CD4-positive, alpha-beta T cell (primary cell): ENCODE measurements around the gene FSTL5. TPM values are rescaled to one million over a fixed set of nuclear protein-coding genes. Genes with fewer than 3 reads are reported as not detected.

Experiments
- ATAC-seq: fragments of 200-7000 bp; cut with Tn5 transposase; one replicate; pipeline ENCODE4 v1.10.0; 2022; ENCODE audit warnings: mild to moderate bottlenecking; ENCODE audit not compliant: poor library complexity
- CTCF ChIA-PET: fragments of 350-600 bp; sonication (Branson Sonifier 250); formaldehyde crosslinking; loops from one replicate; lab custom pipeline; 2021; ENCODE audit warnings: antibody characterized with exemption, inconsistent platforms; lab: Charles Lee
- POLR2A ChIA-PET: fragments of 350-600 bp; sonication (Branson Sonifier 250); formaldehyde crosslinking; loops from one replicate; lab custom pipeline; 2021; ENCODE audit warnings: antibody characterized with exemption, inconsistent platforms; lab: Charles Lee
- DNase-seq, 14 experiments: peaks; one replicate each; pipeline ENCODE4 v3.0.0-alpha.2; 2013 to 2020; ENCODE audit warnings: mixed read lengths in 2 of 14
- H3K27ac ChIP-seq, 2 donors: one replicate each; pipeline versions ENCODE4 v1.5.1 to v1.7.0; 2013; ENCODE audit warnings: low read length in 2 of 2, low read depth in 1 of 2, mild to moderate bottlenecking in 1 of 2
- H3K27me3 ChIP-seq, 2 experiments: 1 replicate in 1 of 2; 2 replicates in 1 of 2; pipeline versions ENCODE4 v1.6.1 to v1.7.0; 2013; ENCODE audit warnings: low read length in 2 of 2, control low read depth in 1 of 2, mild to moderate bottlenecking in 1 of 2, moderate library complexity in 1 of 2; ENCODE audit not compliant: insufficient read depth in 2 of 2, control insufficient read depth in 1 of 2
- H3K36me3 ChIP-seq: one replicate; pipeline ENCODE4 v1.6.1; 2013; ENCODE audit warnings: low read length, control low read depth; ENCODE audit not compliant: insufficient read depth
- H3K4me1 ChIP-seq: one replicate; pipeline ENCODE4 v1.6.1; 2013; ENCODE audit warnings: low read length, control low read depth; ENCODE audit not compliant: insufficient read depth
- H3K4me3 ChIP-seq: one replicate; pipeline ENCODE4 v1.5.1; 2013; ENCODE audit warnings: mild to moderate bottlenecking, low read length, moderate library complexity
- H3K9me3 ChIP-seq, 2 experiments: 1 replicate in 1 of 2; 2 replicates in 1 of 2; pipeline versions ENCODE4 v1.6.1 to v1.7.0; 2013; ENCODE audit warnings: low read length in 2 of 2, mild to moderate bottlenecking in 2 of 2, control low read depth in 1 of 2, moderate library complexity in 1 of 2; ENCODE audit not compliant: control insufficient read depth in 1 of 2, insufficient read depth in 1 of 2
- H3K27ac Mint-ChIP-seq: one replicate; pipeline ENCODE4 v1.8.0; 2020; ENCODE audit warnings: mixed read lengths
- H3K27me3 Mint-ChIP-seq: one replicate; pipeline ENCODE4 v1.8.0; 2021; ENCODE audit warnings: mixed read lengths
- H3K36me3 Mint-ChIP-seq: one replicate; pipeline ENCODE4 v1.8.0; 2021; ENCODE audit warnings: low read depth, mixed read lengths
- H3K4me1 Mint-ChIP-seq: one replicate; pipeline ENCODE4 v1.8.0; 2021; ENCODE audit warnings: low read depth, mixed read lengths
- H3K4me3 Mint-ChIP-seq: one replicate; pipeline ENCODE4 v1.8.0; 2020; ENCODE audit warnings: mild to moderate bottlenecking, mixed read lengths
- H3K9me3 Mint-ChIP-seq: one replicate; pipeline ENCODE4 v1.8.0; 2020; ENCODE audit warnings: mixed read lengths
- CTCF ChIP-seq: fragments of 200-600 bp; IDR thresholded peaks from one replicate; pipeline ENCODE4 v1.8.0; 2022; ENCODE audit warnings: antibody characterized with exemption, mild to moderate bottlenecking
- intact Hi-C, 2 experiments: fragments of 100-400 bp; cut with DNase I in 1 of 2; cut with micrococcal nuclease in 1 of 2; formaldehyde crosslinking; loops; one replicate each; pipeline versions ENCODE4 v1.15.1 to v1.9.0; 2023 to 2025; cut with DNase I, micrococcal nuclease
- total RNA-seq, 174 experiments: library from RNA in 2 of 174; stranded (reverse) in 2 of 174; gene quantifications; one replicate each; pipeline ENCODE4 v1.2.3 and lab custom pipeline; 2021 to 2026

FSTL5 gene
- total RNA-seq, 2 experiments from 2014 or later: not detected

DNA sequence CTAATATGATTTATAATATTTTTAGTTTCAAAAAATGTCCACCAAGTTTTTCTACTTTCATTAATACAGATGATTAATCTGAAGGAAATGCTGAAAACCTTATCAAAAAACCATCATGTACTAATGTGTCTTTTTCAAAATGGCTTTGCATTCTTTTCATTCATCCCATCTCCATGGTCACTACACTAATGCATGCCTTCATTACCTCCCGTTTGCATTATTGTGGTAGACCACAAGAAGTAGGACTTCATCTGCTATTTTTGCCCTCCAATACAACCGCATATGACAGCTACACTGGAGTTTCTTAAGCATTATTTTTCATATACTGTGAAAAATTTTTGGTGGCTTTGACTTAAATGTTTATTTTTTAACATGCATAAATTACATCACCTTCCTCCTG is 37.9 kb upstream of the FSTL5 start:
- H3K4me1 ChIP-seq: no peaks in the 10 kb centered on the region
- TF ChIP-seq CTCF: no peak
- no peak overlapping the region for H3K4me3 Mint-ChIP-seq
- H3K27ac Mint-ChIP-seq: no peak overlapping the region
- CTCF ChIA-PET: no interaction called here
- no peak overlapping the region for H3K4me3 ChIP-seq
- POLR2A ChIA-PET: no interaction called here
- no peaks in the 10 kb centered on the region for H3K27me3 Mint-ChIP-seq
- no peak overlapping the region for H3K27ac ChIP-seq
- peaks cover 4% of the 10 kb centered on the region for H3K9me3 Mint-ChIP-seq
- H3K27me3 ChIP-seq: no peaks in the 10 kb centered on the region
- no peaks in the 10 kb centered on the region for H3K36me3 ChIP-seq
- DNase-seq (no peak), ATAC-seq (no peak)
- no peaks in the 10 kb centered on the region for H3K36me3 Mint-ChIP-seq
- intact Hi-C loops: no loop called here
- H3K4me1 Mint-ChIP-seq: no peaks in the 10 kb centered on the region
- H3K9me3 ChIP-seq: peaks cover 0 to 7% of the 10 kb centered on the region in 2 experiments

DNA sequence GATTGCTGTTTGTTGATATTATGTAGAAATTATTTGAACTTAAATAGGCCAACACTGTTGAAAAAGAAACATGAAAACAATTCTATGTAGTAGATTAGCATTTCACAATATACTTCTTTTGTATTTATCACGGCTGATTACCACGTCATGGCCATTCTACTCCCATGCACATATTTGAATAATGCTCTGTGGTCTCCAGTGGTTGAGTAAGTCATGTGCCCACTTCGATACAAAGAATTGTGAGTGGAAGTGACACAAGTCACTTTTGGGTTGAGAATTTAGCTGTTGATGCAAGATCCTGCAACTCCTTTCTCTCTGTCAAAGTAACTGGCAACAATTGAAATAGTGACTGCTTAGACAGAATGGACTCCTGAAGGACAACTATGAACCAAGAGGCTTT is 6.7 kb upstream of the FSTL5 start:
- DNase-seq (no peak), ATAC-seq (no peak)
- no peak for TF ChIP-seq CTCF
- Histone ChIP-seq H3K27me3 (no peaks in the 10 kb centered on the region), H3K36me3 (no peaks in the 10 kb centered on the region), H3K4me3 (no peak overlapping the region), H3K4me1 (no peaks in the 10 kb centered on the region), H3K27ac (no peak overlapping the region), H3K9me3 (no peaks in the 10 kb centered on the region)
- ChIA-PET CTCF (no interaction called here), POLR2A (no interaction called here)
- H3K27ac Mint-ChIP-seq: no peak overlapping the region
- H3K27me3 Mint-ChIP-seq: no peaks in the 10 kb centered on the region
- no peaks in the 10 kb centered on the region for H3K9me3 Mint-ChIP-seq
- H3K4me1 Mint-ChIP-seq: no peaks in the 10 kb centered on the region
- no peaks in the 10 kb centered on the region for H3K36me3 Mint-ChIP-seq
- intact Hi-C loops: no loop called here
- H3K4me3 Mint-ChIP-seq: no peak overlapping the region

GRCh38 chr4:162164906-162165510 is 1.2 kb upstream of the FSTL5 start:
- no peak for ATAC-seq
- H3K27ac Mint-ChIP-seq: no peak overlapping the region
- Histone ChIP-seq H3K27ac (no peak overlapping the region), H3K4me1 (no peaks in the 10 kb centered on the region), H3K27me3 (no peaks in the 10 kb centered on the region), H3K9me3 (peaks cover 0 to 7% of the 10 kb centered on the region in 2 experiments), H3K36me3 (no peaks in the 10 kb centered on the region), H3K4me3 (no peak overlapping the region)
- no peaks in the 10 kb centered on the region for H3K9me3 Mint-ChIP-seq
- CTCF ChIA-PET: no interaction called here
- H3K4me1 Mint-ChIP-seq: no peaks in the 10 kb centered on the region
- H3K27me3 Mint-ChIP-seq: peaks cover 7% of the 10 kb centered on the region
- no peaks in the 10 kb centered on the region for H3K36me3 Mint-ChIP-seq
- DNase-seq: no peak
- no peak for TF ChIP-seq CTCF
- no peak overlapping the region for H3K4me3 Mint-ChIP-seq
- POLR2A ChIA-PET: no interaction called here
- intact Hi-C loops: no loop called here
